HG02938 (cell line): Measurements from ENCODE around the gene C4orf51.
A peak's percentile ranks its signal among the peaks of the same experiment; 100 is the strongest.

Experiments used
- ATAC-seq: cut with Tn5 transposase; IDR thresholded peaks from one replicate; pipeline ENCODE4 v1.9.1; 2021; ENCODE audit warnings: mild to moderate bottlenecking, moderate library complexity; ENCODE audit not compliant: unreplicated experiment

C4orf51 gene

GRCh38 chr4:145709336-145709735, 29.4 kb downstream of the C4orf51 start:
- no peak for ATAC-seq

- peak; percentile 74 for ATAC-seq
Measured at GRCh38 chr4:145709843-145710242, 29.9 kb downstream of the C4orf51 start.

DNA sequence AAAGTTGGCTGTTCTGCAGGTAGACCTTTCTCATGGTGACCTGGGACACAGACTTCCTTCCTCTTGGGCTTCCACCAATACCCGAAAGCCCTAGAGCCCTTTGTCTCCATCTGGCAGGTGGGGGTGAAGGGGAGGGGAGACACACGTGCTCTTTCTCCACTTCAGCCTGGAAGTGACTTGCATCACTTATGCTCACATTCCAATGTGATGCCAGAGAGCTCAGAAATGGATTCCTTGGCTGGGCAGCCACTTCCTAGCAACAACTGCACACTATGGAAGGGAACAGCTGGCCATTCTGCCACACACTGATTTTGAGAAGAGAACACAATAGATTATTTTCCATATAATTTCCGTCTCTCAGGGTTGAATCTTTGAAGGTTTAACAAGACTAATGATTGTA, 36.3 kb downstream of the C4orf51 start:
- no peak for ATAC-seq

DNA sequence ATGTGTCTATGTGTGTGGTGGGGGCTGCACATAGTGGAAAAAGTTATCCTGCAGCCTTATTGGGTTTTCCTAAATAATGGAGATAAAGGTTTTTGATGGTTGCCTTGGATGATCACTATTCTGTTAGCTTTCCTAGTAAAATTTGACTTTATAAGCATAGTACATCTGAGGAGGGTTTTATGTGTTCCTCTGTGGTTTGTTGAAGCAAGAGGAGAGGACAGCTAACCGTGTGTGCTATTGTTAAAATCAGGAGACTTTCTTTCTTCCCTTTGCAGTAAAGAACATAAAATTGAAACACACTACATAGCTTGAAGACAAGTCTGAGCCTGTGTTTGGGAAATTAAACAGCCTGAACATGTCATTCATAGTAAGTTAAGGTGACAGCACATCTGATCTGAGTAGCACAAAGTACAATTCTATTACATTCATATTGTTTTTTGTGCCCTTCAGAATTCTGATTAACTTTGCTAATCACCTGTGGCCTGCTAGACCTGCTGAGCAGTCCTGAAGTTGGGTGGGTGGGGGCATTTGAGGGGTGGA, 36.8 kb downstream of the C4orf51 start:
- ATAC-seq = no peak

- peak; percentile 56 for ATAC-seq
Measured at GRCh38 chr4:145719752-145720624, 40.0 kb downstream of the C4orf51 start.

DNA sequence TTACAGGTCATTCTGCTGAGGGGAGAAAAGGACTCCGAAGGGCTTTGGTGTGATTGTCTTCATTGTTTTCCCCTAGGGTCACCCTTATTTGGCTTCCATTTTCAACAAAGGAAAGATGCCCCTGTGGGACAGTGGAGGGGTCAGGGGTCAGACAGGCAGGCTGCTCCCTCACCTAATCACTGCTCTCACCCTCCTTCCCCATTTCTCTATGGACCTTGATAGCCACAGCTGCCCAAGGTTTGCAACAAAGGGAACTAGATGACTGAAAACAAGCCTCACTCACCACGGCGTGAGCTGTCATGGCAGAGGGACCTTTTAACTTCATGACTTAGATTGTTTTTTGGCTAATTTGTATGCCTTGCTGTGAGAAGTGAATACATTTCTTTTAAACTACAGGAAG, 40.7 kb downstream of the C4orf51 start:
- ATAC-seq = no peak

- ATAC-seq = no peak
Measured at GRCh38 chr4:145722561-145722960, 42.6 kb downstream of the C4orf51 start.

DNA sequence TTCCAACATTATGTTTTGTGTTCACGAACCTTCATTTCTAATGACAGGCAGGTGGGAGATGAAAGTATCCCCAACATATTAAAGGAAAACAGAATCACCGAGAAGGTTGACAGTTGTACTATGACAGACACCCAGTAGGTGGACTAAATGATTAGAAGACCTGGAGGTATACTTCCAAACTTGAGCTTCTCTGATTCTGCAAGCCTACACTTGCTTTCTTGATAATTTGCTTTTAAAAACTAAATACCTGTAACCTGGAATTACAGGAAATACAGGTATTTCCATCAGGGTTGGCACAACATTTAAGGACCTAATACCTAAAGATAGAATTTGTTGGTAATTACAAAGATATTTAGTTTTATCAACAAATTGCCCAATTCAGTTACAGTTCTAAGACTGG, 43.4 kb downstream of the C4orf51 start:
- ATAC-seq = no peak

DNA sequence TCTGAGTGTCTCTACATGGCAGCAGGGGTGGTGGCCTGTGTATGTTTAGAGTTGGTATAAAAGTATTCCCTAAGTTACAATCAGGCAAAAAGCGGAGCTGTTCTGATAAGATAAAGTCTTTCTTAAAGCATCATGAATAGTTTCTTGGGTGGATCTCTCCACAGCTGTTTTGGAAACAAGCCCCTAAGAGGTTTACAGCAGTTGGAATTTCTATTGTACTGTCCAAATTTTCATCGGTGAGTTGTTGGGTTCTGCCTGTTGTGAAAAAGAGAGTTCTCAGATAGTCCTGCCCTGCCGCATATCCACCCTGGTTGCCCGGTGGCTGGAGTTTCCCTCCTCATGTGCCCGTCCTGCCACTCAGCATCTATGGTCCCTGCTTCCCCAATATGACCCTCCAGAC, 50.1 kb downstream of the C4orf51 start:
- ATAC-seq = no peak

DNA sequence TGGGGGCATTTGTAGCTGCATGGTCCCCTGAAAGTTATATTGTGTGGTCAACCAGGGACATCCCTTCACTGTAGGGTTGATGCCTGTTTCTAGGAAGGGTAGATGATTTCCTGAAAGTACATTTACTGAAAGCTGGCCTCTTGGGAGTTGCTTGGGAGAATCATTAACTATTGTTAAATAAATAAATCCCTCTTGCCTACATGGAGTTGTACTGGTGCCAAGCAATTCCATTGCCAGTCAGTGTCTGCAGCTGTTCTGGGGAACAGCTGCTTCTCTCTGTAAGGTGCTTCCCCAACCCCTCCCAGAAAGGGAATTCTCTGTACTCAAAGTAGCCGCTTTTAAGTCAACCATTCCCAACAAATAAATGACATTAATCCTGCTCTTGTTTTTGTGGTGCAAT, 51.1 kb downstream of the C4orf51 start:
- no peak for ATAC-seq

DNA sequence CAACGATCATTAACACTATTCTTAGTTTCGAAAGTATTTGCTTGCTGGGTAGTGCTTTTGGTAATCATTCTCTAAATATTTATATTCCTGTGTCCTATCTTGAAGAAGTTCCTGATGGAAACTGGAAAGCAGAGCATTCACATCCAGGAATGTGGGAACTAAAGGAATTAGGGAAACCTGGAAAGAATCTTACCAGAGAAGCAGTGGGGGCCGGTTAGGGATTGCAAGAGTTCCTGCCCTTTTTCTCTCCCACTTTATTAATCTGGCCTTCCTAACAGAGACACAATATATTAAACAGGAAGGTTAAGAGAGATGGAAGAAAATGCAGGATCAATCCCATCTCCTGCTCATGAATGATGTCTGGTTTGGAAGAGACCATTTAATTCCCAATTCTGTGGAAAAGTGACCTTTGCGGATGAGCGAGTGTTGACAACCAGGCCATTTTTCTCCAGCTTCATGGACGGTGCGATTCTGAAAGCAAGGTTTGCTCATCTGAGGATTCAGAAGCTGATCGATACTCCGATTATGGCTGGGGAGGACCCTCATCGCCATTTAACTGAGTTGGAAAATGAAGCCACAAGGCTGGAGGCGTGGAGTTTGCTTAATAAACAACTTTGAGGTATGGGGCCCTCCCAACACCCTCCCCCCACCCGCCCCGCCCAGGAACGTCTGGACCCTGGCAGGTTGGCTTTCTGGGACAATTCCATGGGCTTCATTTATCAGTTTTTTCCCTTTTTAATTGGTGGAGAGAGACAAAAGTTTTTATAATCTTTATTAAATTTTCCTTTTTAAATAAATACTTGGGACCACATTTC, 52.3 kb downstream of the C4orf51 start:
- no peak for ATAC-seq

GRCh38 chr4:145732895-145733880, 53.2 kb downstream of the C4orf51 start:
- peak; percentile 82 for ATAC-seq

DNA sequence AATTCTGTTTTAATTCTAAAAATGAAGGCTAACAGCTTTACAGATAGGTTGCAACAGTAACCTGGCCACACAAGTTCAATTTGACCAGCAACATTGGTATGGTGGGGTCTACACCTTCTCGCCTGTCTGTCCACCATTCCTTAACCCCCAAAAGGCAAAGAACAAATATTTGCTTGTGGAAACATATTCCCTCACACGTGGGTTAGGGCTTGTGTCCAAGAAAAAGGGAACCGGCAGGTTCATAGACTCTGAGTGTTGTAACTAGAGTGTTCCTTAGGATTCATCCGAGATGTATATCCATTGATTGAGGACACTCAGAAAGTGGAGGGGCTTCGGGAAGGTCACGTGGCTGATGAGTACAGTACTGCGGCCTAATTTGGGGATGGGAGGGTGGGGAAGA, 54.1 kb downstream of the C4orf51 start:
- no peak for ATAC-seq

DNA sequence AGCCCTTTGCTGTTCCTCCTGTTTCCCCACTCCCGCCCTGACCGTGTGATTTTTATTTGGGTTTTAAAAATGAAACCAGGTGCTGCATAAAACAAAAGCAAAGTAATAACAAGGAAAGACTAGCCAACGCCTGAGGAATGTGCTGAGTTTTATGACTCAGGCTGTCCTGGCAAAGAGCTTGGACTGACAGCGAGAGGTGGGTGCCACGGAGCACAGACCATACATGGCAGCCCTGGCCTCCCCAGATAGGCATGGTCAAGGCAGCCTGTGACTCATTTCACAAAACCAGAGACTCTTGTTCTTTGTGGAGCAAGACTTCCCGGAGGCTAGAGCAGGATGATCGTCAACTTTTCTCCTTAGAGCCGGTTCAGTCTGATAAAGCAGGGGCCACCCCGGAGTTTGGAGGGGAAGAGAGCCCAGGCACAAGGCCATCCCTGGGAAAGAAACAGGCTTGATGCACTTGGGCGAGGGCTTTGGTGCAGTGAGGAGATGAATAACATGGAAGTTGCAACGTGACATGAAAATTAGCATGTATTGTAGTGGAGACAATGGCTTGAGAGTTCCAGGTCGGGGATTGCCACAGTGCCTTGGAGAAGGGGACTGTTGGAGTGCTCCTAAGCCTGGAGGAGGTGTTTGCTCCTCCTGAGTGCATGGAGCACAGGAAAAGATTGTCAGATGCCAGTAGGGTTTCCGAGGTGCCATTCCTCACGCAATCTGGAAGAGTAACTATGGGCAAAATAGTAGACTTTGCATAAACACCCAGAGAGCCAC, 54.8 kb downstream of the C4orf51 start:
- ATAC-seq = no peak

DNA sequence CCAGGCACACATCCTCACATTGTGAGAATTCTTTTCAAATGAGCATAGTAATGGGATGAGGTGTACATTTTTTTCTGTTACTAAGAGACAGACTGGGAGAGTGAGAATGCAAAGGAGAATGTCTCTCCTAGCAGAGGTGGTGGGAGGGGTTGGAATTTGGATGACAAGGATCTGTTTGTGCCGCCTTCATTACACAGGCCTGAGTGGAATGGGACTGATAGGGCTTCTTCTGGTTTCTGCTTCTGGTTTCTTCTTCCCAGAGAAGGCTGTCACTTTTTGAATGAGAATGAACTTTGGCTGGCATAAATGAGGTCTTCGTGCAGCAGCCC, 55.4 kb downstream of the C4orf51 start:
- no peak for ATAC-seq

GRCh38 chr4:145735827-145736226, 55.9 kb downstream of the C4orf51 start:
- ATAC-seq = no peak

DNA sequence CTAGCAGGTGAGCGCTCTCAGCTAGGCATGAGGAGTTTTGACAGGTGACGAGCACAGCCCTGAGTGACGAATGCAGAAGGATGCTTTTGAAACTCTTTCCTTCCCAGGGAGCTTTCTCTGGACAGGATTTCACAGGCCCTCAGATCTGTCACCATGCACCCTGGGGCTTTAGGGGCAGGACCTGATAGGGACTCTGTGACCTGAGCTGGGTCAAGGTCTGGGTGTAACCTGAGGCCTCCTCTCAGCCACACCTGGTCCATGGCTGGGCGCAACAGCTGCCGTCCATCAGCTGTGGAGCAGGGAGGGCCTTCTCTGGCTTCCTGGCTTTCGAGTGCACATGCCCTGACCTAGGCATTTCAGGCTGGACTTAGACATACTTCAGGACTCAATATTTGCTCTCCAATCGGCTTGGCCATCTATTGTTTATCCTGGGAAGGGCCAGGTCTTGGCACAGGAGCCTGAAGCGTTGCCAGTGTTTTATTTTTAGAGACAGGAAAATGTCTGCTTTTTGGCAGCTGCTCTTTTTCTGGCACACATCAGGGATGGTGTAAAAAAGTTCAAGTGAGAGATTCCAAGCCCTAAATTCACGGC, 56.4 kb downstream of the C4orf51 start:
- no peak for ATAC-seq

DNA sequence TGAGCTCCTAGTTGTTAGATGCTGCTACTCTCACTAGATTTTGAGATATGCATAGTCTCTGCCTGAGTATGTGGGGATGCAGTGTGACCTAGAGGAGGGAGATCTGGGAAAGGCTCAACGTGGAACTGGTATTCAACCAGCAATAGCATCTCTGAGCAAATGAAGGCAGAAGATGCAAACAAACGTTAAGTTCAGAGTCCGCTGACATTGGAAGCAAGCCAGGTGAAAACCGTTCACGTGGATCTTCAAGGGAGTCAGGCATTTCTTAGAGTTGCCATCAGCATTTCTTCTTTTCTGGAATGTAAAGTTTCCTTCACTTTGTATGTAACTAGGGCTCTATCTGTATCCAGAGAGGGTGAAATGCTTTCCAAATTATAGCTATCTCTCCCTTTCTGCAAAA, 59.9 kb downstream of the C4orf51 start:
- no peak for ATAC-seq

DNA sequence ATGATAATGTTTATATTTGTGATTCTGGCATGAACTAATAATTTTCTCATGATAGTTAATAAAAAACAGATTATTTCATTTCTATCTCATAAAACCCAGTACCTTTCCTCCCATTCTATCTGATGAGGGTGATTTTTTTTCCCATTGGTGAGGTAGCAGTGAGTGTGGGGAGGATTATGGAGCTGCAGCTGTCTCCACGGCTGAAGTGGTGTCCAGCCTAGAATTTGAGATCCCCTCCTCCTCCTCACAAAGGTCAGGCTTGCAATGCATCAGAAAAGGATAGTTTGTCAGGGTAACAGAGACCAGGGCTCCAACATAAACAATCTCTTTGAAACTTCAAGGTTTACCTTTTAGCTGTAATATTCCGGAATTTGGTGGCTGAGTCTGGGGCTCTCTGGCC, 60.9 kb downstream of the C4orf51 start:
- no peak for ATAC-seq

- ATAC-seq = no peak
Measured at GRCh38 chr4:145743641-145744040, 63.7 kb downstream of the C4orf51 start.
